ENCODE results near the gene HDLBP.
"Not testable (repeated sequence)": the region's sequence is repeated elsewhere in the genome, so short reads cannot be mapped to it uniquely, and the experiment has no call there.

Gene HDLBP

DNA sequence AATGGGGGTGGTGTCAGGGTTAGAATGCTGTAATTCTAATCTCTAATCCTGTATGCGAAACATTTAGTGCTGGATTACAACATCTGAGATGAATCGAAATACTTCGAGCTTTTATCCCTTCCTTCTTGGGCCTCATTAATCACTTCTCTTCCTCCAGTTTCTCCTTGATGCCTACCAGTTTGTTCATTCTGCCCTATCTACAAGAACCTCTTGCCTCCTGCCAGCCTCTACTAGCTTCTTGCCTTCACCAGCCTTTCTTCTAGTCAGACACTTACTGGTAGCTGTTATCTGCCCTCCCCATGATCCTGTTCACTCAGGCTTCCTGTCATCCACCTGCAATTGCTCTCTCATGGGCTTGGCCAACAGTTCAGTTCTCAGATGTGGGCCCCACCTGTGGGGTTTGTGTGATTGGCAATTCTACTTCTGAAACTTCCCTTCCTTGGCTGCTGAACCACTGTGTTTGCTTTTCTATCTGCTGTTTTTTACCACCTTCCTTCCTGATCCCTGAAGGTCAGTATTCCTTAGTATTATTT, 25.2 kb upstream of the HDLBP start:
- no peak for DNase-seq (ENCODE audit: extremely low spot score, insufficient read length, low read depth)

DNA sequence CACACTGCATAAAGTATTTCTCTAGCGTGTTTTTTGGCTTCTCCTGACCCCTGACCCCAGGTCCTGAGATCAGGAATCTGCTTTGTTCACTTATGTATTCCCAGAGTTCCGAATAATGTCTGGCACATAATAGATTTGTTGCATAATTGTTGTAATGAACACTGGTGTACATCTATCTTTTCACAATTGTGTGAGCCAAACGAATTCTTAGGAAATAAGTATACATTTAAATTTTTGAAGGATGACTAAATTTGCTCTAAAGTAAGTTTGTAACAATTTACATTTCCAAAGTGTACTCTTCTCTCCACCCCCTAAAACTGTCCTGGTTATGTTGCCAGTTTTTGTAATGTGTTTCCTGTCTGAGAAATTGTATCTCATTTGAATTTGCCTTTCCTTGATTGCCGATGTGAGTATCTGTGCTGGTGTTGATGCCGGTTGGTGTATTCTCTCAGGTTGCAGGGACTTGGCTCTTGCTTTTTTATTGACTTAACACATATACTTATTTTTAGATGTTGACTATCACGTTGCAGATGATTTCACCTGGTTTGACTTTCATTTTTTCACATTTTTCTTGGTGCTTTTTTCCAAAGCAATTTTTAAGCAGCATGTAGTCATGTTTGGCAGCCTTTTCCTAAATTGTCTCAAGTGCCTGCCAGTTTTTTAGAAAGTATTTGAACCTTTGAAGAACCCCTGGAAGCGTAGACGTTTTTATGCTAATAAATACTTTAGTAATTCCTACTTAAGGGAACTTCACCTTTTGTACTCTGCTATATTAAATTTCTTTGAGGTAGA, 24.6 kb upstream of the HDLBP start:
- FAIRE-seq, result no peak
- no peak for DNase-seq (ENCODE audit: extremely low spot score, insufficient read length, low read depth)

More for the DNA sequence above, 25.2 kb upstream of the HDLBP start:
- no peak for FAIRE-seq

DNA sequence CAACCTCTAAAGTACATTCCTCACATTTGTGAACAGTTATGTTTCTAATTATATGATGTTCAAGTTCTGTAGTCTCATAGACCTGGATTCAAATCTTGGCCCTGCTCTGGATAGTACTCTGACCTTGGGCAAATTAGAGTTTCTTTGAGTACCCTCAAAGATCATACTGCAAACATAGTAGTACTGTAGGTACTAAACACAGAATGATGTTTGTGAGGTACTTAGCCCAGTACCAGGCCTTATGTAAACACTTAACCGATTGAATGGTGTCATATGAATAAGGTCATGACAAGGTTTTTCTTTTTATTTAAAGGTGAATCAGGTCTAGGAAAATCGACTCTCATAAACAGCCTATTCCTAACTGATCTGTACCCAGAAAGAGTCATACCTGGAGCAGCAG, 19.3 kb upstream of the HDLBP start:
- FAIRE-seq (no peak), DNase-seq (ENCODE audit: extremely low spot score, insufficient read length, low read depth) (no peak)

DNA sequence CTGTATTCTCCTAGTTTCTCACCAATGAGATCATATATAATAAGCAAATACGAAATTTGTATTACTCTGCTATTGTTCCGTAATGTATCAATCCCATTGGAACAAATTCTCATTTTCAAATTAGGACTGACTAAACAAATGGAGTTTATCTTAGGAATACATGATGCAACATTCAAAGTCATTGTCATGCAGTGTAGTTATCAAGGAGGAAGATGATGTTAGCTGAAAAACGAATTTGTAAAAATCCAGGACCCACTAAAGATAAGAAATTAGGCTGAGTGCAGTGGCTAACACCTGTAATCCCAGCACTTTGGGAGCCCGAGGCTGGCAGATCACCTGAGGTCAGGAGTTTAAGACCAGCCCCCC, 15.1 kb upstream of the HDLBP start:
- FAIRE-seq, result no peak
- DNase-seq (ENCODE audit: extremely low spot score, insufficient read length, low read depth), result no peak

DNA sequence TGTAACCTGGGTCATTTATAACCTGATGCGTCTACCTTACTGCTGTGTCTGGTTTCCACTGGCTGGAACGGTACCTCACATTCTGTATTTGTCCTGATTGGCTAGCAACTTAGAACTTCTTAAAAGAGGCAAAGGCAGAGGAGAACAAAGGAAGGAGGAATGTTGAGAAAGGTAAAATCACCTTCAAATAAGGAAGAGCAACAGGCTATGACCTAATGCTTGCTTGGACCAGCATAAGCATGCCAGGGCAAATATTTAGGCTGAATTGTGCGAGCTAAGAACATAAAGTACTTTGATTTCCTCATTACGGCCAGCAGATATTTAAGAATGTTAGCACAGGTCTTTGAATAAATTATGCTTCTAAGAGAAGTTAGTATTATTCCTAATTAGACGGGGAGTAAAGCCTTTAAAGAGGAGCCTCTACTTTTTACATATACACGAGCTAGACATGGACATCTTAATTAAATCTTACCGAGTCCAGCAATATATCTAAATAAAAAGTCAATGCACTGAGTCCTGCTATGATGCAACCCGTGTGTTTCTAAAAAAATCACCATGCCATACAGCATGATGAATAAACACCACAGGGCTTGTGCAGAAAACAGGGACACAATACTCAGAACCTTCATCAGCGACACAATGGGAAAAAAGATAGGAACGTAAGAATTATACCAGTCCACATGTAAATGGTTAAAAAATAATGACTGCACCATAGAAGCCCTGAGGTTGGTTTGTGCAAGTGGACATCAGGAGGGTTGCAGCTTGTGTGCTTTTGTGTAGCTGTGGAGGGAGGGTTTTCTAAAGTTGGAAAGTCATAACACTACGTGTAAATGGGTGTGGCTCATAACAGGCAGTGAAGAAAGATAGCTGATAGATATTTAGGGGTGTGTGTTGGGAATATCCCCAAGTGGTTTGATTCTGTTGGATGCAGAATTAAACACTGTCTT, 14.5 kb upstream of the HDLBP start:
- DNase-seq (ENCODE audit: extremely low spot score, insufficient read length, low read depth) (no peak), FAIRE-seq (no peak)

DNA sequence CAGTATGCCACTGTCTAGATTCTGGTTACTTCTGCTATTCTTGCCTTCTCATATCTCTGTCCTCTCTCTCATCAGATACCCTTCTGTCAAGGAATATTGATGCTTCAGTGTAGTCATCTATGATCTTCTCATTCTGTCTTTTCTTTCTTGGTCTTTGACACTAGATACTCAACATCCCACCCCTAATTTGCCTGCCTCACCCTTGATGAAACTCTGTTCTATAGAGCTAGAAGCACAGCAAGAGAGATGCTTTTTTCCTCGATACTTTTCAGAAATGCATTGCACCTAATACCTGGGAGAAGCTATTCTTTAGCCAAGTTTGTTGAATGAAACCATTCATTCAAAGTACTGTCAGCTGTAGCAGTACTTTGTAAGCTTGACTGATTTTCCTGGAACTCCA, 9.8 kb upstream of the HDLBP start:
- no peak for FAIRE-seq
- DNase-seq (ENCODE audit: extremely low spot score, insufficient read length, low read depth), result no peak

DNA sequence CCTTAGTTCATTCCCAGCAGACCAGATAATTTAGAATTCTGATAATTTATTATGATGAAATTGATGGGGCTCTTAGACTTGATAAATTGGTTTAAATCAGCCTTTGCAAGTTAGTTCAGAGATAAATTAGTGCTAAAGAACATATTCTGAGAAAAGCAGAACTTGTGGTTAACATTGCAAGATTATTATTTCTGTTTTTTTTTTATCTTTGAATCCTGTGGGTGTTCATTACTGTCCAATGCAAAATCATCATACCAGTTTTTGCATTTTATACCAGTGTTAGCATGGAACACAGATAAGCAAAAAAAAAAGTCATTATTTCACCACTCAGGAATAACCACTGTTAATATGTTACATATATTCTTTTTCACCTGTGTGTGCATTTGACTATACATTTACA, 9.3 kb upstream of the HDLBP start:
- DNase-seq (ENCODE audit: extremely low spot score, insufficient read length, low read depth), result no peak
- FAIRE-seq, result peak; percentile 36

DNA sequence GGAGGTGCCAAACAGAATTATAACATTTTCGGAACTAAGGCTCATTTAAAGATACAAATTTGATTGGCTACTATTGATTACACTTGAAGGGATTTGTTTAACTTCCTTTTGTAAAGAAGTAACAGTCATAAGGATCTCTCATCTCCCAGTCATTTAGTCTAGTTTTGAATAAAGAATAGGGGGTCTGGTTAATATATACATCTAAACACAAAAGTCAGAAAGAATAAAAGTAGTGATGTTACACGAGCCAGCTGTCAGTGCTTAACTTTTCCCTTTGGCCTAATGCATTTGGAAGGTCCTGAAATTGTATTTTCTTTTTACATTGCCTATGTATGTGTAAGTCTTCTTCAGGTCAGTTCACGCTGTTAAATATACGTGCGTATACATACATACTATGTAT, 8.3 kb upstream of the HDLBP start:
- no peak for FAIRE-seq
- DNase-seq (ENCODE audit: extremely low spot score, insufficient read length, low read depth), result no peak

DNA sequence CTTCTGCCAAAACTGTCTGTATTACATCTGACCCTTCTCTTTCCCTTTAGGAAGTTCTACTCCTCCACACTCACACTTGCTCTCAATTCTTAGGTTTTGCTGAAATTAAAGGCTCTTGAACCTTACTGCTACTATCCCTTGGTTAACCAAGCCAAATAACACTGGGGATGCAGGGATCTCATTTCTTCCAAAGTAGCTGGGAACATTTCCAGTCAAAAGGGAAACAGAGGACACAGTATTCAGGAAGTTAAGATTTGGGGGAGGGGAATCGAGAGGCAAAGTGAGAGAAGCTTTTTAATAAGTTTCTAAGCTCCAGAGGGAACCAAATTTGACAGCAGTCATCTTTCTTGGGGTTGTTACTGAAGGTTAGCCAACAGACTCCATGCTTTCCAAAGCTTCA, 6.4 kb upstream of the HDLBP start:
- FAIRE-seq (no peak), DNase-seq (ENCODE audit: extremely low spot score, insufficient read length, low read depth) (no peak)

DNA sequence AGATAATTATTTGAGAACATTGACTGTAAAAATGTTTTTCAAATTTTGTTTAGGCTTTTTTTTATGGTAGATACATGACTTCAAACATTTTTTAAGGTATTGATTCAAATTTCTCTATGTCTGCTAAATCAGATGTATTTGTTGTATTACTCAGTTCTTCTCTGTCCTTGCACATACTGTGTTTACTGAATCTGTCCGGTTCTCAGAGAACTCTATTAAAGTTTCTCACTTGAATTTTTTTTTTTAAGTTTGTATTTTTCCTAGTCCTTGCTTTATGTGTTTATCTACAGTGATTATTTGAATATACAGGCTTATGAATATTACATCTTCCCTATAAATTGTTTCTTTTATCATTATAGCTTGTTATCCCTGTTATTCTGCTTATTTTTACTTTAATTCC, 5.6 kb upstream of the HDLBP start:
- FAIRE-seq (peak; percentile 45), DNase-seq (ENCODE audit: extremely low spot score, insufficient read length, low read depth) (no peak)

DNA sequence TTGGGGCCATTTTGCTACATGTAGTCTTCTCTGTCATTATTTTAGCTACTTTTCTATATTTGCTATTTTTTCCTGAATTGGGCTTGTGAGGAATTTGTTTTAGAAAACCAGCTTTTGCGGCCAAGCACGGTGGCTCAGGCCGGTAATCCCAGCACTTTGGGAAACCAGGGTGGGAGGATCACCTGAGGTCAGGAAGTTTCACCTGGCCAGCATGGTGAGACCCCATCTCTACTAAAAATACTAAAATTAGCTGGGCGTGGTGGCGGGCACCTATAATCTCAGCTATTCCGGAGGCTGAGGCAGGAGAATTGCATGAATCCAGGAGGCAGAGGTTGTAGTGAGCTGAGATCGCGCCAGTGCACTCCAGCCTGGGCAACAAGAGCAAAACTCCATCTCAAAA, 4.9 kb upstream of the HDLBP start:
- FAIRE-seq, result no peak
- no peak for DNase-seq (ENCODE audit: extremely low spot score, insufficient read length, low read depth)

DNA sequence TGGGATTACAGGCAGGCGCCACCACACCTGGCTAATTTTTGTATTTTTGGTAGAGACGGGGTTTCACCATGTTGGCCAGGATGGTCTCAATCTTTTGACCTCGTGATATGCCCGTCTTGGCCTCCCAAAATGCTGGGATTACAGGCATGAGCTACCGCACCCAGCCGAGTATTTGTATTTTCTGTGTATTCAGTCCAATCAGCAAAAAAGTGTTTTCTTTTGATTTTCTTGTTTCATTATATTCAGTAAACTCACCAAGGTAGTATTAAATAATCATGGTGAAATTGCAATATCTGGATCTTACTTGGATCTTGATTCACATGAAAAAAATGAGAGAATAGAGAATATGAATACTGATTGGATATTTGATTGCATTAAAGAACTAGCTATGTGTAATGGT, 3.4 kb upstream of the HDLBP start:
- DNase-seq (ENCODE audit: extremely low spot score, insufficient read length, low read depth); FAIRE-seq: not testable (repeated sequence)

DNA sequence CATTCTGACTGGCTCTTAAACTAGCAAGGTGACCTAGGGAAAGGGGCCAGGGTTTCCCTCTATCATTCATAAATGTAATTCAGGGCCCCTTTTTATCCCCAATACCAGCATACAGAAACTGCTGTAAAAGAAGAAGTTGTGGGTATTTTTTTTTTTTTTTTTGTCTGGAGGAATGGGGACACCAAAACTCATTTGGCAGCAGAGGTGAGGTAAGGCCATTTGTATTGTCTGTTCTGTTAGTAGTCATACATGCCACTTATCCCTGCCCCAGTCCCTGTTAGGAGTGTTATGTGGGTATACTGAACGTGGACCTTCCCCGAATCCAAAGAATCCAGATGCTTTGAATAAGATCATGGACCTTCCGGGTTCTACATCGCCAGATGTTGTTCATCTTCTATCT, 1.9 kb upstream of the HDLBP start:
- no peak for FAIRE-seq

DNA sequence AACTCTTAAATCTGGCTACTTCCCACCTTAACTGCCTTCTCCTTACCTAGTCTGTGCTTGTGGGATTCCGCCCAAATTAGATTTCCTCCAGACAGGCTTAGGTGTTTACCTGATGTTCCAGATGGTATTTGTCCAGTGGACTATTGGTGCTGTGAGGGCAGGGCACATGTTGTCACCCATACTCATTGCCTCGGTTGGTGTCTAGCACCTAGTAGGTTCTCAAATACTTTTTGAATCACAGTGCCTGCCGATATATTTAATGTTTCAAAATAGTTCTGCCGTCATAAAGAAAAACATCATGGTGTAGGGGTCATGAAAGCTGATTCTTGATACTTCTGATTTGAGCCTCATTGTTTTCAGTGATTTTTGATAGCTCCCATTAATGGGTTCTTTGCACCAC, 1.4 kb upstream of the HDLBP start:
- DNase-seq (ENCODE audit: extremely low spot score, insufficient read length, low read depth), result no peak
- no peak for FAIRE-seq

More for the DNA sequence above, 1.9 kb upstream of the HDLBP start:
- no peak for DNase-seq (ENCODE audit: extremely low spot score, insufficient read length, low read depth)

DNA sequence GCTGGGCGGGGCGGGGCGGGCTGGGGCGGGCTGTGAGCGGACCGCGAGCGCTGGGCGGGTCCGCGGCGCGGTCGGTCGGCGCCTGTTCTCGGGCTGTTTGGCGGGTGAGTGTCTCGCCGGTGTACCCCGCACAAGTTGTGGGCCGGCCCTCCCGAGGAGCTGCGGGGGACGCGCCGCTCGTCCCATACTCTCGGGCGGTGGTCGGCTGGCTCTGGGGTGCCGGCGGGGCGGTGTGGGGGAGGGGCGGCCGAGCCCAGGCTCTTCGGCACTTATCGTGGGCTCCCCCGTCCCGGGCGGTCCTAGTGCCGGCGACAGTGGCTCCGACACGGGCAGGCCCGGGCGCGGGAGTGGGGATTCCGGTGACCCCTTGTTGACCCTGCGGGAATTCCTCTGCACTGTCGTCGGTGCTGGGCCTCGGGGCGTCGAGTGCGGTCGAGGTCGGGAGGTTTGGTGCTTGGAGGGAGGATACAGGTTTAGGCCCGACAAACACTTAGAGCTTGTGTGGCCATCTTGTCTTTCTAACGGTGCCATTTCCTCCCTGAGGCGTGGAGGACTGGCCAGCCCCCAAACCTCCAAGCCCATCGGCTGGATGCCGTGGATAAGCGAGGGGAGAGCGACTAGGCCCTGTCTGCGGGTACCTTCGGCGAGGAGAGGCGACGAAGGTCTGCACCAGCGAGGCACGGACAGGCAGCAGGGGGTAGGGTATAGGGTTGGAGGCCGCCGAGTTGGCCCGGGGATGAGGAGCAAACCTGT, 583 bp upstream of the HDLBP start, which contains the start of gene SEPTIN2:
Gene SEPTIN2, plus strand, starts transcription at position 47 of the 753 bp plus-strand sequence. CDS start 8,308 bp downstream, outside the sequence.
- FAIRE-seq (peak; percentile 58), DNase-seq (ENCODE audit: extremely low spot score, insufficient read length, low read depth) (peak; percentile 37)

DNA sequence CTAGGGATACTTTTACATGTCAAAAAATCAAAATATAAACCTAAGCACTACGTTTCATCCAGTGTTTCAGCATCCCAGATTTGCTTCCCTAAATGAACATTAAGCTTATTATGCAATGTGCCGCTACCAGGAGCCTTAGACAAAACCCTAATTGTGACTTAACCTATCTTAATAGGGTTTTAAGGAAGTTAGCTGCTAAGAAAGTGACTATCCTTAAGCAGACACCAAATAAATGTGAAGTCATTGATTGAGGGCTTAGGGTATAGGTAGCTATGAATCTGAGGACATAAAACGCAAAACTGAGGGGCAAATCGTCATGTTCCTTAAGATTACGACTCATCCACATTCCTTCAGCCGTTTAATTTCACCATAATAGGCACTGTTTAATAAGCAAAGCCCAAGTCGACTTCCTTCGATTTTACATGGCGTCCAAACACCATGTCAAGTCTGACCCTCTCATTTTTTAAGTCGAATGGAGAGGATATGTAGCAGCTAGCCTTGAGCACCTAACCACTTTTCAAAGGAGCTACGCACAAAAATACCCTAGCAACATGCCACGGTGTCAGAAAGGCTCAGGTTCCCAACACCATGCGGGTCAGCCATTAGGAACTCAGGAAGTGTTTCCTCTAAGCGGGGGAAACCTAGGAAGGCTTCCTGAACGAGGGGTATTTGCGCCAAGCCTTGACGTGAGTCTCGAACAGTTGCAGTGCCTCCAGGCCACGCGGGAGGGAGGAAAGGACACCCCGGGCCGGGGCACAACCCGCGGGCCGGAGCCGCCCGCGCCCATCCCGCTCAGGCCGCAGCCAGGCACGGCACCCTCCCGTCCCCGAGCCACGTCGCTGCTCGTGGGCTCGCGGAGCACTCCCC, 1.0 kb downstream of the HDLBP start:
- FAIRE-seq, result peak; percentile 42

DNA sequence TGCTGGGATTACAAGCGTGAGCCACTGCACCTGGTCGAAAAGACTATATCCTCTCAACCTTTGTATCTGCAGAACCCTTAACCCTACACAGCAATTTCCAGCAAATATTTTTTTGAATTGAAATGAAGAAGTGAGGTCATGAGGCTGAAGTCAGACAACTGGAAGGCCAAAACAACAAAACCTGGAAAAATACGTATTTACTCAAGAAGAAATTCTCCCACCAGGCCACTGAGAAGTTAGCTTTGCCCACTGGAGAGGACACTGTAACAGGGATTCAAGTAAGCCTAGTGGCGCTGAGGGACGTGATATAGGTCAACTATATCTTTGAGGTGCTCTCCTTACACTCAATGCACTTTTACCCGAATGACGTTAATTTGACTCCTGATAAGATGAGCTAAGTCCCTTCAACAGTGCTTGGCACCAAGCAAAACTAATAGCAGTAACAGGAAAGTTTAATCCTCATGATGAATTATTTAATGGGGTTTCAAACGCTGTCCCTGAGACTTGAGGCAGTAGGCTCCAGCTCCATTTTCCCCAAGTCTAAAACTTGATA, 1.9 kb downstream of the HDLBP start:
- FAIRE-seq (no peak), DNase-seq (ENCODE audit: extremely low spot score, insufficient read length, low read depth) (no peak)

More for the DNA sequence above, 1.0 kb downstream of the HDLBP start:
- DNase-seq (ENCODE audit: extremely low spot score, insufficient read length, low read depth), result no peak

DNA sequence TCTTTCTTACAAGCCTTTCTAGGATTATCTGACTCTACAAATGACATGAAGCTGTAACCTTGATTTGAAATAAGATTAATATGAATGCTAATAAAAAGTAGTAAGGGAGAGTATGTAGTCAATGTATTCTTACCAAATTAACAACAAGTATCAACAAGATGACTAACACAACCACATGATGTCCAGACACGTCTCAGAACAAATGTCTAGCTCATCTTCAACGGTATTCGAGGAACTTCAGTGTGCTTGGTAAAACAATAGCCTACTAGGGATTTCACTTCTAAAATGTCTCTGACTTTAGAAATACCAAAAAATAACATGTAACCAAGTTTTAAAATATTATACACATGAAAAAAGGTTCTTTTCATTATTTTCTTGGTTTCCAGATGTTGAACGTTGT, 3.4 kb downstream of the HDLBP start:
- no peak for DNase-seq (ENCODE audit: extremely low spot score, insufficient read length, low read depth)
- no peak for FAIRE-seq
